Activated CD4-positive, CD25-positive, alpha-beta regulatory T cell treated with anti-CD3 and anti-CD28 coated beads, Interleukin-2, amount 50 U/mL, for 24 hours (primary cell): Measurements from ENCODE around the gene ENOSF1.

Source experiments
- ATAC-seq, 2 donors: fragments of 150-1000 bp; cut with Tn5 transposase; one replicate each; pipeline ENCODE4 v1.10.0; 2021; ENCODE audit warnings: mild to moderate bottlenecking in 1 of 2, moderate library complexity in 1 of 2

The ENOSF1 gene

DNA sequence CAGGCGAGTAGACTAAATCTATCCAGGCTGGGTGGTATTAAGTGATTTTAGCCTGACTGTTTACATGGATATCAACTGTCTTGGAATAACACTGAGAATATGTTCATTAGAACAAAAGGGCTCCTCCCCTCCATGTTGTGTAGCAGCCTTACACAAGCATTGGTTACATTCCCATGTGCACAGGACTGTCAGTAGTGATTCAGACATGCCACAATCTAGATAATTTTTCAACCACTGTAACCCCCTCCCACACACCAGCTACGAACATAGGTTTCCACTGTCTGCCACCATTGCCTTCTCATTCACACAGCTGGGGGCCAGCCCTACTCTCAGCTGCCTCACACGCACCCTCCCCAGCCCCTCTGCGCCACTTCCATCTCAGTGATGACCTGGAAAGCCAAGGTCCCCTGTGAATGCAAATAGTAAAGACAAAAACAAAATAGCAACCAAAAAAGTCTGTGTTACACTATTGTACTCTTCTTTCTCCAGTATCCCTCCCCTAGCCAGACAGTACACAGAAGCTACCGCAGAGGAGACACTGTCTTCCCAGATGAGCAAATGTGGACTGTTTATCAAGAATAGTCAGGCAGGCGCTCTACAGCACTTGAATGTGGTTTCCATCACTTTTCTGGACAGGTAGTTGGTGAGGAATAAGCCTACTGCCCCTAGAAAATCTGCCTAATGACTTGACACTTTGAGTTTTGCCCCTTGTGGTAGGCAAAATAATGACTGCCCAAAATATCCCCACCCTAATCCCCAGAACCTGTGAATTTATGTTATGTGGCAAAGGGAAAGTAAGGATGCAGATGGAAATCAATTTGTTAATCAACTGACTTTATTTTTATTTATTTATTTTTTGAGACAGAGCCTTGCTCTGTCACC lies 82.9 kb downstream of the ENOSF1 start:
- peak; percentile 64 to 85 for ATAC-seq

- ATAC-seq: no peak
Measured at GRCh38 chr18:627231-627630, 85.2 kb downstream of the ENOSF1 start.

GRCh38 chr18:623761-624620 lies 88.4 kb downstream of the ENOSF1 start:
- ATAC-seq: peak; percentile 63 to 74

DNA sequence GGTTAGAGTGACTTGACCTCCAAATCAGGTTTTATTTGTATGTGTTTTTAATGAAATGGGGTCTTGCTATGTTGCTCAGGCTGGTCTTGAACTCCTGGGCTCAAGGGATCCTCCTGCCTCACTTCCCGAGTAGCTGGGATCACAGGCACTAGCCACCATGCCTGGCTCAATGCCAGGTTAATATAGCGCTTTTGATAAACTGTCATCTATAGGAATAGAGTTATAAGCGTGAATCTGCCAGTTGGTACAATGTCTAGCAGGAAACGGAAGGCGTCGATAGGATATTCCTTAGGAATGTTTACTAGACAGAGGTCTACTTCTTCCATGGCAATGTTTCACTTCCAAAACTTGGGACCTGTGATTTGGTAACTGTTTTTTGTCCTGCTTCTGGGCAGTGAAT lies 90.1 kb downstream of the ENOSF1 start:
- no peak for ATAC-seq

- ATAC-seq: no peak
Measured at GRCh38 chr18:621291-622043, 91.0 kb downstream of the ENOSF1 start.
